ENCODE measurements around the gene POLDIP2. TPM values are rescaled to one million over a fixed set of nuclear protein-coding genes. Genes with fewer than 3 reads are reported as not detected.

The POLDIP2 gene
- total RNA-seq, 2 experiments from 2014 or later = 22.1 to 23.9 TPM

DNA sequence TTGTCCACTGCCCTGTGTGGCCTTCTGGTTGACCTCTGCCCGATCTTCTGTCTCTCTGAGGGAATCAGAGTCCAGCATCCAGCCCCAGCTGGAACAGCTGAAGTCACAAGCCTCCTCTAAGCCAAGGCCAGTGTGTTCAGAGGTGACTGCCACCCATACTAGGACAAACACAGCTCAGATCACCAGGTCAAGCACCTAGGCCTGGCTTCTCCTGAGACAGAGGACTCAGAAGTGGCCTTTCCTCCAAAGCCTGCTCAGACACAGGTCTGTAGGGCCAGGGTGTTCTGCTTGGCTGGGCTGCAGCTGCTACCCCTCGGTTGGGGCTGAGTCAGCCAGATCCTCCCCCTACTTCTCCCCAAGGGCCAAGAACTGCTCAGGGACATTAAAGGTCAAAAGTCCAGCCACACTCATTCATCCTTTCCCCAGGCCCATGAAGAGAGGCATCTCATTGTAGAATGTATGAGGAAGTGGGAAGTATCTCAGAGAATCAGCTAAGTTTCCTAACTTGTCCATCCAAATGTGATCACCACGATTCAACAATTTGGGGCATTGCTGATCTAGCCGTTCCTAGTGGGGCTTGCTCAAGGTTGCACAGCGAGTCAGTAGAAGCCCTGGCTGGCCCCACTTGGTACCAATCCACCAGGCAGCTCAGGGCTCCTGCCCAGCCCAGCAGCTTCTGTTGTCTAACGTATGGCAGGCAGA lies 41.1 kb upstream of the POLDIP2 start:
- TF ChIP-seq, protein P1, sequence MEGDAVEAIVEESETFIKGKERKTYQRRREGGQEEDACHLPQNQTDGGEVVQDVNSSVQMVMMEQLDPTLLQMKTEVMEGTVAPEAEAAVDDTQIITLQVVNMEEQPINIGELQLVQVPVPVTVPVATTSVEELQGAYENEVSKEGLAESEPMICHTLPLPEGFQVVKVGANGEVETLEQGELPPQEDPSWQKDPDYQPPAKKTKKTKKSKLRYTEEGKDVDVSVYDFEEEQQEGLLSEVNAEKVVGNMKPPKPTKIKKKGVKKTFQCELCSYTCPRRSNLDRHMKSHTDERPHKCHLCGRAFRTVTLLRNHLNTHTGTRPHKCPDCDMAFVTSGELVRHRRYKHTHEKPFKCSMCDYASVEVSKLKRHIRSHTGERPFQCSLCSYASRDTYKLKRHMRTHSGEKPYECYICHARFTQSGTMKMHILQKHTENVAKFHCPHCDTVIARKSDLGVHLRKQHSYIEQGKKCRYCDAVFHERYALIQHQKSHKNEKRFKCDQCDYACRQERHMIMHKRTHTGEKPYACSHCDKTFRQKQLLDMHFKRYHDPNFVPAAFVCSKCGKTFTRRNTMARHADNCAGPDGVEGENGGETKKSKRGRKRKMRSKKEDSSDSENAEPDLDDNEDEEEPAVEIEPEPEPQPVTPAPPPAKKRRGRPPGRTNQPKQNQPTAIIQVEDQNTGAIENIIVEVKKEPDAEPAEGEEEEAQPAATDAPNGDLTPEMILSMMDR (IDR thresholded peaks at IDR 0.05) = no peak
- Mint-ChIP-seq H3K27ac (no peak overlapping the region), H3K36me3 (ENCODE audit: low read depth) (peaks cover 26% of the 10 kb centered on the region), H3K4me3 (no peak overlapping the region), H3K9me3 (no peaks in the 10 kb centered on the region), H3K27me3 (no peaks in the 10 kb centered on the region), H3K4me1 (ENCODE audit: low read depth) (no peaks in the 10 kb centered on the region)
- POLR2A ChIA-PET = interaction anchor here (1.1 kb wide), 1 partner anchor 14 kb away, joined by 4 read pairs; no protein-coding TSS in a partner anchor
- Histone ChIP-seq H3K27me3 (ENCODE audit: control insufficient read depth in 1 of 2, insufficient read depth in 2 of 2, low read length in 2 of 2) (no peaks in the 10 kb centered on the region), H3K27ac (ENCODE audit: low read depth in 1 of 2, low read length in 2 of 2) (no peak overlapping the region), H3K4me3 (ENCODE audit: low read length) (no peak overlapping the region), H3K4me1 (ENCODE audit: insufficient read depth, low read length) (peaks cover 5% of the 10 kb centered on the region), H3K36me3 (ENCODE audit: insufficient read depth, low read length) (peaks cover 39% of the 10 kb centered on the region), H3K9me3 (ENCODE audit: control insufficient read depth in 1 of 2, insufficient read depth in 1 of 2, low read length in 2 of 2) (no peaks in the 10 kb centered on the region)
- ATAC-seq (ENCODE audit: poor library complexity) (no peak), DNase-seq (no peak)
- CTCF ChIA-PET = no interaction called here
- intact Hi-C loops (cut with DNase I, micrococcal nuclease) = no loop called here

DNA sequence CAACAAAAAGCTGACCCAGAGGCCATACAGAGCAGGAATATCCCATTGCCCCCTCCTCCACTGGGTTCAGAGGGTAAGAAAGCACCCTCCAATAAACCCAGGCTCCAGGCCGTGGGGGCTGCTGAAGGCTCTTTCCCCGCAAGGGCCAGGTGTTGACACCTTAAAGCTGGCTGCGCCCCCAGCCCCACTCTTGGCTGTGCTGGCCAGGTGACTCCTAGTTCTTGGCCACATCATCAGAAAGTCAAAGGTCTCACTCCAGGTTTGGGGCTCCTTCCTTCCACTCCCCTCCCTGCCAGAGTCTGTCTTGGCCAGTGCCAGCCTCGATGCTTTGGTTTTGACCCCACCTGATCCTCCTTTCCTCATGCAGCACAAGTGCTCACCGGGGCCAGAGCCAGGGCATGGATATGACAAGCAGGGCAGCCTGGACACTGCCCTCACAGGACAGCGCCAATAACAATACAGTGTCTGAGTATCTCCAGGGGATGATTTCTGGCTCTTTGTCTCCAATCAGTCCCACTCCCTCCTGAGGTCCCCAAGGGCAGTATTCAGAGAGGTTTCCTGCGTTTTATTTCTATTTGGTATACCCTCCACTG lies 40.5 kb upstream of the POLDIP2 start:
- CTCF ChIA-PET = no interaction called here
- no peak for ATAC-seq (ENCODE audit: poor library complexity)
- H3K9me3 Mint-ChIP-seq = no peaks in the 10 kb centered on the region
- no peaks in the 10 kb centered on the region for H3K4me1 ChIP-seq (ENCODE audit: insufficient read depth, low read length)
- no peak overlapping the region for H3K27ac Mint-ChIP-seq
- no peaks in the 10 kb centered on the region for H3K27me3 ChIP-seq (ENCODE audit: control insufficient read depth in 1 of 2, insufficient read depth in 2 of 2, low read length in 2 of 2)
- H3K4me3 Mint-ChIP-seq = no peak overlapping the region
- peaks cover 45% of the 10 kb centered on the region for H3K36me3 ChIP-seq (ENCODE audit: insufficient read depth, low read length)
- no peaks in the 10 kb centered on the region for H3K4me1 Mint-ChIP-seq (ENCODE audit: low read depth)
- POLR2A ChIA-PET = no interaction called here
- no peak overlapping the region for H3K27ac ChIP-seq (ENCODE audit: low read depth in 1 of 2, low read length in 2 of 2)
- peaks cover 27% of the 10 kb centered on the region for H3K36me3 Mint-ChIP-seq (ENCODE audit: low read depth)
- intact Hi-C loops (cut with DNase I, micrococcal nuclease) = no loop called here
- no peaks in the 10 kb centered on the region for H3K9me3 ChIP-seq (ENCODE audit: control insufficient read depth in 1 of 2, insufficient read depth in 1 of 2, low read length in 2 of 2)
- H3K4me3 ChIP-seq (ENCODE audit: low read length) = no peak overlapping the region
- TF ChIP-seq, protein P1 (IDR thresholded peaks at IDR 0.05) = no peak
- no peaks in the 10 kb centered on the region for H3K27me3 Mint-ChIP-seq
- DNase-seq = no peak

DNA sequence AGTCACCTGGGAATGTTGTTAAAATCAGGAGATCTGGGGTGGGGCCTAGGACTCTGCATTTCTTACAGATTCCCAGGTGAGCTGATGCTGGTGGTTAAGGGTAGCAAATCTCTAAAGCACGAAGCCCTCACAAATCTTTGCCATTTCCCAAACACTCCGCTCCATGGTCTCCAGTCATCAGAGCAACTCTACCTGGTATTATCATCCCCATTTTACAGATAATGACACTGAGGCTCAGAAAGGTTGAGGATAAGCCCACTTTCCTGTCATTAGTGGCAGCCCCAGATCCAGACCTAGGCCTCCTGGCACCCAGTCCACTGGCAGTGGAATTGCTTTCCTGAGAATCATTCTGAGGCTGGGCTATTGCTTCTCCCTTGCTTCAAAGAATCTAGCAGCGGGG lies 39.9 kb upstream of the POLDIP2 start:
- no peaks in the 10 kb centered on the region for H3K9me3 Mint-ChIP-seq
- no peaks in the 10 kb centered on the region for H3K4me1 ChIP-seq (ENCODE audit: insufficient read depth, low read length)
- ATAC-seq (ENCODE audit: poor library complexity) (no peak), DNase-seq (no peak)
- peaks cover 31% of the 10 kb centered on the region for H3K36me3 Mint-ChIP-seq (ENCODE audit: low read depth)
- peaks cover 49% of the 10 kb centered on the region for H3K36me3 ChIP-seq (ENCODE audit: insufficient read depth, low read length)
- H3K9me3 ChIP-seq (ENCODE audit: control insufficient read depth in 1 of 2, insufficient read depth in 1 of 2, low read length in 2 of 2) = no peaks in the 10 kb centered on the region
- H3K27me3 ChIP-seq (ENCODE audit: control insufficient read depth in 1 of 2, insufficient read depth in 2 of 2, low read length in 2 of 2) = no peaks in the 10 kb centered on the region
- H3K4me3 ChIP-seq (ENCODE audit: low read length) = no peak overlapping the region
- no peak overlapping the region for H3K4me3 Mint-ChIP-seq
- intact Hi-C loops (cut with DNase I, micrococcal nuclease) = no loop called here
- ChIA-PET POLR2A (no interaction called here), CTCF (no interaction called here)
- no peak overlapping the region for H3K27ac ChIP-seq (ENCODE audit: low read depth in 1 of 2, low read length in 2 of 2)
- no peaks in the 10 kb centered on the region for H3K4me1 Mint-ChIP-seq (ENCODE audit: low read depth)
- TF ChIP-seq, protein P1 (IDR thresholded peaks at IDR 0.05) = no peak
- H3K27me3 Mint-ChIP-seq = no peaks in the 10 kb centered on the region
- no peak overlapping the region for H3K27ac Mint-ChIP-seq

All from CD4-positive, alpha-beta T cell (primary cell).